A673 (cell line): Measurements from ENCODE around the gene ATP7A.

ENCODE experiments used
- EZH2 ChIP-seq: fragments of 200-600 bp; sonication (generic); IDR thresholded peaks from 2 replicates; pipeline ENCODE4 v1.6.1; 2017; ENCODE audit warnings: borderline replicate concordance, low read depth, mild to moderate bottlenecking, mixed read lengths, antibody characterized with exemption, low read length; ENCODE audit not compliant: poor library complexity, severe bottlenecking
- TF ChIP-seq, protein P1 (sequence below): fragments of 300-800, 200-600 bp; sonication (generic); conservative IDR thresholded peaks from 2 replicates; pipeline ENCODE4 v1.5.1; 2017; ENCODE audit warnings: low read depth, mild to moderate bottlenecking, antibody characterized with exemption, low read length, moderate library complexity, mixed read lengths

DNA sequence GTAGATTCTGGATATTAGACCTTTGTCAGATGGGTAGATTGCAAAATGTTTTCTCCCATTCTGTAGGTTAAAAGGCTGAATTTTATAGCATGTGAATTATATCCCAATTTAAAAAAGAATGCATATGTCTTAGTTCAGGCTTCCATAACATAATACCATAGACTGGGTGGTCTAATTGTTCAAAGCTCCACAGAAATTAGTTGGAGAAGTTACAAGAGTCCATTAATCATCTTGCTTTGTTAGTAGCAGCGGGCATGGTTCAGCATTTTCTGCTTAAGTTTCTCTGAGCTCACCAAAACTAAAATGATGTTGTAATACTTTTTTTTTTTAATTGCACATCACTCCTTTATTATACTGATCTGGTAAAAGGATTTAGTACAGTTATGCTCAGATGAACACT, 57.1 kb downstream of the ATP7A start:
- TF ChIP-seq, protein P1, sequence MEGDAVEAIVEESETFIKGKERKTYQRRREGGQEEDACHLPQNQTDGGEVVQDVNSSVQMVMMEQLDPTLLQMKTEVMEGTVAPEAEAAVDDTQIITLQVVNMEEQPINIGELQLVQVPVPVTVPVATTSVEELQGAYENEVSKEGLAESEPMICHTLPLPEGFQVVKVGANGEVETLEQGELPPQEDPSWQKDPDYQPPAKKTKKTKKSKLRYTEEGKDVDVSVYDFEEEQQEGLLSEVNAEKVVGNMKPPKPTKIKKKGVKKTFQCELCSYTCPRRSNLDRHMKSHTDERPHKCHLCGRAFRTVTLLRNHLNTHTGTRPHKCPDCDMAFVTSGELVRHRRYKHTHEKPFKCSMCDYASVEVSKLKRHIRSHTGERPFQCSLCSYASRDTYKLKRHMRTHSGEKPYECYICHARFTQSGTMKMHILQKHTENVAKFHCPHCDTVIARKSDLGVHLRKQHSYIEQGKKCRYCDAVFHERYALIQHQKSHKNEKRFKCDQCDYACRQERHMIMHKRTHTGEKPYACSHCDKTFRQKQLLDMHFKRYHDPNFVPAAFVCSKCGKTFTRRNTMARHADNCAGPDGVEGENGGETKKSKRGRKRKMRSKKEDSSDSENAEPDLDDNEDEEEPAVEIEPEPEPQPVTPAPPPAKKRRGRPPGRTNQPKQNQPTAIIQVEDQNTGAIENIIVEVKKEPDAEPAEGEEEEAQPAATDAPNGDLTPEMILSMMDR = no peak
- no peak for TF ChIP-seq EZH2
